ENCODE measurements around the gene PLXND1.

GRCh38 chr3:129535075-129535474 is 71.4 kb downstream of the PLXND1 start:
- no peak for TF ChIP-seq POLR2A (IDR thresholded peaks at IDR 0.05)
- no peak for TF ChIP-seq CTCF (IDR thresholded peaks at IDR 0.05)
- no peak for TF ChIP-seq POLR2AphosphoS5 (IDR thresholded peaks at IDR 0.05; ENCODE audit: insufficient read depth in 1 of 2, low read depth in 1 of 2)
